OCI-LY3 (cell line): Measurements from ENCODE around the gene STK39.
"Not testable (repeated sequence)": the region's sequence is repeated elsewhere in the genome, so short reads cannot be mapped to it uniquely, and the experiment has no call there.

Source experiments
- CTCF ChIP-seq: fragments of 200-600, 300-600 bp; sonication (generic); IDR thresholded peaks from 2 replicates; pipeline ENCODE4 v1.5.1; 2014; ENCODE audit warnings: antibody characterized with exemption, low read length, low read depth
- EZH2phosphoT487 ChIP-seq: fragments of 200-600 bp; shearing (Covaris generic); IDR thresholded peaks from 2 replicates; pipeline ENCODE4 v1.6.1; 2018; ENCODE audit warnings: antibody characterized with exemption, mixed run types, low read depth

GRCh38 chr2:168122210-168122609 lies 125.2 kb downstream of the STK39 start:
- TF ChIP-seq CTCF, EZH2phosphoT487: not testable (repeated sequence)
